ENCODE data around the gene PPHLN1. TPM values are rescaled to one million over a fixed set of nuclear protein-coding genes. Genes with fewer than 3 reads are reported as not detected.

PPHLN1 gene
- total RNA-seq, 1 donor from 2014 or later: 74.9 TPM

DNA sequence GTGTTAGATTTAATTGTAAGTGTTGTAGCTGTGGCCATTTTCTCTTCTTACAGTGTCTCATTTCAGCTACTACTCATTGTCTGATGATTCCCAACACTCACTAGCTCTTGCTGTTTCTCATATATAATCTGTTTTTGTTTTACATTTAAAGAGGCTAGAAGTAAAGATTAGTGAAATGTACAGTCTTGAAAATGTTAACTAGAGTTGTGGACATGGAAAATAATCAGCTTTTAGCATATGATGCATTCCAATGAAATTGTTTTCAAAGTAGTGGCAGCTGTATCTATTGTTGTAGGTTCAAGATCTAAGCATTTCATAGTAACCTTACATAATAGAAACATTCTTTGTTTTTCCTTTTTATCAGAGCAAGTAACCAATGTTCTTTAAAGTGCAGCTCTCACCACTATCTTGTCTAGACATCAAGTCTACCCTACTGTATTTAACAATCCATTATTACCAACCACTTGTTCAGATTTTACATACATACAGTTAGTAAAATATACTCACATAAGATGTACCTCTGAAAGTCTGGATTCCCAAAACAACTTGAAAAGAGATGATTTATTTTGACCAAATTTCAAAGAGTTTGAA, 76.9 kb downstream of the PPHLN1 start:
- H3K4me3 Mint-ChIP-seq: no peak overlapping the region
- H3K27ac Mint-ChIP-seq: peak overlapping the region; percentile 93
- peaks cover 33% of the 10 kb centered on the region for H3K36me3 Mint-ChIP-seq
- H3K9me3 Mint-ChIP-seq: no peaks in the 10 kb centered on the region
- H3K27me3 Mint-ChIP-seq (ENCODE audit: low read depth): no peaks in the 10 kb centered on the region
- peaks cover 22% of the 10 kb centered on the region for H3K4me1 Mint-ChIP-seq
- DNase-seq (ENCODE audit: low spot score in 2 of 2, unreplicated experiment in 2 of 2): no peak
- TF ChIP-seq, protein P1, sequence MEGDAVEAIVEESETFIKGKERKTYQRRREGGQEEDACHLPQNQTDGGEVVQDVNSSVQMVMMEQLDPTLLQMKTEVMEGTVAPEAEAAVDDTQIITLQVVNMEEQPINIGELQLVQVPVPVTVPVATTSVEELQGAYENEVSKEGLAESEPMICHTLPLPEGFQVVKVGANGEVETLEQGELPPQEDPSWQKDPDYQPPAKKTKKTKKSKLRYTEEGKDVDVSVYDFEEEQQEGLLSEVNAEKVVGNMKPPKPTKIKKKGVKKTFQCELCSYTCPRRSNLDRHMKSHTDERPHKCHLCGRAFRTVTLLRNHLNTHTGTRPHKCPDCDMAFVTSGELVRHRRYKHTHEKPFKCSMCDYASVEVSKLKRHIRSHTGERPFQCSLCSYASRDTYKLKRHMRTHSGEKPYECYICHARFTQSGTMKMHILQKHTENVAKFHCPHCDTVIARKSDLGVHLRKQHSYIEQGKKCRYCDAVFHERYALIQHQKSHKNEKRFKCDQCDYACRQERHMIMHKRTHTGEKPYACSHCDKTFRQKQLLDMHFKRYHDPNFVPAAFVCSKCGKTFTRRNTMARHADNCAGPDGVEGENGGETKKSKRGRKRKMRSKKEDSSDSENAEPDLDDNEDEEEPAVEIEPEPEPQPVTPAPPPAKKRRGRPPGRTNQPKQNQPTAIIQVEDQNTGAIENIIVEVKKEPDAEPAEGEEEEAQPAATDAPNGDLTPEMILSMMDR (IDR thresholded peaks at IDR 0.05; ENCODE audit: unreplicated experiment): no peak

DNA sequence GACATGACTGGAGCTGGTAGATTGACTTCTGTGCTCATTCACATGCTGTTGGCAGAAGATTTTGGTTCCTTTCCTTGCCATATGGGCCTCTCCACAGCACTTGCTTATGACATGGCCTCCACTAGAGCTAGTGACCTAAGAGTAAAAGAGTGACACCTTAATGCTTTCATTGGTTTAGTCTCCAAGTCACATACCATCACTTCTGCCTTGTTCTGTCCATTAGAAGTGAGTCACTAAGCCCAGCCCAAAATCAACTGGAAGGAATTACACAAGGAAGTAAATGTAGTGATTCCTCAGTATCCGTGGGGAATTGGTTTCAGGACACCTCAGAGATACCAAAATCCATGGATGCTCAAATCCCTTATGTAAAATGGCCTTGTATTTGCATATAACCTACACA, 81.3 kb downstream of the PPHLN1 start:
- TF ChIP-seq, protein P1 (IDR thresholded peaks at IDR 0.05; ENCODE audit: unreplicated experiment): no peak
- H3K36me3 Mint-ChIP-seq: peaks cover 16% of the 10 kb centered on the region
- no peak for DNase-seq (ENCODE audit: low spot score in 2 of 2, unreplicated experiment in 2 of 2)
- H3K4me3 Mint-ChIP-seq: no peak overlapping the region
- H3K27me3 Mint-ChIP-seq (ENCODE audit: low read depth): no peaks in the 10 kb centered on the region
- peaks cover 50% of the 10 kb centered on the region for H3K4me1 Mint-ChIP-seq
- H3K27ac Mint-ChIP-seq: no peak overlapping the region
- H3K9me3 Mint-ChIP-seq: no peaks in the 10 kb centered on the region

DNA sequence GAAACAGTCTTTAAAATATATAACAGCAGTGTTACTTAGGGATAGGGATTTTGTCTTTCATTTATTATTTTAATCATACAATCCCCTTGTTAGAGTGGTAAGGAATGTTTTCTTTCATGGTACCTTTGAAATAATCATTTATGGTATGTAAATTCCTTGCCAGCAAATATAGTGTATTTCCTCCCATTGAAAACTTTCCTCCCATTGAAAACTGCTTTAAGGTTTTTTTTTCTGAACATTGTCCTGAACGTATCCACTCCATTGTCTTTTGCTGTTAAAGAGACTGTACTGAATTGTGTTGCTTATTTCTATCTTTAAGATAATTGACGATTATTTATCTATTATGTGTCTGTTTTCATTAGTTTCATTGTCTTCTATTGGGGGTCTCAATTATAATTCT, 83.5 kb downstream of the PPHLN1 start:
- TF ChIP-seq, protein P1 (IDR thresholded peaks at IDR 0.05; ENCODE audit: unreplicated experiment): no peak
- Mint-ChIP-seq H3K27ac (peak overlapping the region; percentile 91), H3K36me3 (peaks cover 23% of the 10 kb centered on the region), H3K27me3 (ENCODE audit: low read depth) (no peaks in the 10 kb centered on the region), H3K4me3 (no peak overlapping the region), H3K4me1 (peaks cover 47% of the 10 kb centered on the region), H3K9me3 (peaks cover 5% of the 10 kb centered on the region)
- no peak for DNase-seq (ENCODE audit: low spot score in 2 of 2, unreplicated experiment in 2 of 2)

DNA sequence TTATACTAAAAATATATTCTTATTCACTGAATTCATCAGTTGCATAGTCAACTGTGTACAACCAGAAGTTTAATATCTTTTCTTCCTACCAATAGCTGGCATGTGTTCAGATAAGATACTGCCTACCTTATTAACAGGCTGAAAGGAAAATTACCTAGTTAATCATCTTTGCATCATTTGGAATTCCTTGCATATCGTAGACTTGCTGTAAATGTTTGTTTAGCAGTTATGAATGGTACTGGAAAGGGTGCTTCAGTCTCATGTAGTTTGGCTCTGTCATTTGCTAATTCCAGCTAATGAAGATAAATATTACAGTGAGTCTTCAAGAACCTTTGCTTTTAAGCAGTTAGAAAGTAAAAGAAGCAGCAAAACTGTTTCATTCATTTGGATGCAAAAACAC, 84.4 kb downstream of the PPHLN1 start:
- peaks cover 42% of the 10 kb centered on the region for H3K4me1 Mint-ChIP-seq
- DNase-seq (ENCODE audit: low spot score in 2 of 2, unreplicated experiment in 2 of 2): no peak
- H3K9me3 Mint-ChIP-seq: peaks cover 5% of the 10 kb centered on the region
- H3K27me3 Mint-ChIP-seq (ENCODE audit: low read depth): no peaks in the 10 kb centered on the region
- peaks cover 22% of the 10 kb centered on the region for H3K36me3 Mint-ChIP-seq
- TF ChIP-seq, protein P1 (IDR thresholded peaks at IDR 0.05; ENCODE audit: unreplicated experiment): no peak
- peak overlapping the region; percentile 96 for H3K27ac Mint-ChIP-seq
- no peak overlapping the region for H3K4me3 Mint-ChIP-seq

DNA sequence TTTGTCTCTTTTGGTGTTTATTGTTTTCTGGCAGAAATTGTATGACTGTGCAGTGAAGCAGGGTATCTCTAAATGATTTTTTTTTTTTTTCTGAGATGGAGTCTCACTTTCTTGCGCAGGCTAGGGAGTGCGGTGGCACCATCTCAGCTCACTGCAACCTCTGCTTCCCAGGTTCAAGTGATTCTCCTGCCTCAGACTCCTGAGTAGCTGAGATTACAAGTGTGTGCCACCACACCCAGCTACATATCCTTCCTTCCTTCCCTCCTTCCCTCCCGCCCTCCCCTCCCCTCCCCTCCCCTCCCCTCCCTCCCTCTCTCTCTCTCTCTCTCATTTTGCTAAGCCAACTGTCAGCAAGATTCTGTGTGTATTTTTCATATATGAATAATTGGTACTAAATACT, 94.4 kb downstream of the PPHLN1 start:
- DNase-seq (ENCODE audit: low spot score in 2 of 2, unreplicated experiment in 2 of 2): no peak
- Mint-ChIP-seq H3K4me1 (peaks cover 42% of the 10 kb centered on the region), H3K27ac (no peak overlapping the region), H3K36me3 (peaks cover 6% of the 10 kb centered on the region), H3K9me3 (no peaks in the 10 kb centered on the region), H3K27me3 (ENCODE audit: low read depth) (no peaks in the 10 kb centered on the region), H3K4me3 (no peak overlapping the region)
- TF ChIP-seq, protein P1 (IDR thresholded peaks at IDR 0.05; ENCODE audit: unreplicated experiment): no peak
